Keratinocyte (primary cell): ENCODE data around the gene MC3R. TPM values are rescaled to one million over a fixed set of nuclear protein-coding genes. Genes with fewer than 3 reads are reported as not detected.

Source experiments
- DNase-seq: peaks from one replicate; pipeline ENCODE4 v3.0.0-alpha.2; 2011; ENCODE audit warnings: low read depth, missing footprints, low spot score
- FAIRE-seq: peaks from 2 replicates; lab custom pipeline; 2011; peaks lifted over from hg19 to GRCh38; lab: Jason Lieb, UNC
- H2AFZ ChIP-seq: 2 replicates; pipeline ENCODE4 v1.6.0; 2012; ENCODE audit warnings: low read length, control low read depth, inconsistent platforms; ENCODE audit not compliant: control insufficient read depth
- H3K27ac ChIP-seq: 2 replicates; pipeline ENCODE4 v1.5.1; 2011; ENCODE audit warnings: low read length; ENCODE audit not compliant: control insufficient read depth, insufficient read depth
- H3K27me3 ChIP-seq: 3 replicates; pipeline ENCODE4 v1.6.0; 2011; ENCODE audit warnings: low read length; ENCODE audit not compliant: control insufficient read depth, insufficient read depth; ENCODE audit errors: extremely low read depth
- H3K36me3 ChIP-seq, 2 experiments: 2 replicates in 1 of 2; 3 replicates in 1 of 2; pipeline ENCODE4 v1.5.1; 2011; ENCODE audit warnings: low read length in 2 of 2, mild to moderate bottlenecking in 1 of 2; ENCODE audit not compliant: control insufficient read depth in 2 of 2, insufficient read depth in 2 of 2; ENCODE audit errors: extremely low read depth in 1 of 2
- H3K4me1 ChIP-seq: 3 replicates; pipeline ENCODE4 v1.5.1; 2011; ENCODE audit warnings: low read length; ENCODE audit not compliant: control insufficient read depth, insufficient read depth; ENCODE audit errors: extremely low read depth
- H3K4me2 ChIP-seq: 3 replicates; pipeline ENCODE4 v1.6.0; 2011; ENCODE audit warnings: low read depth, low read length; ENCODE audit not compliant: control insufficient read depth, insufficient read depth; ENCODE audit errors: extremely low read depth
- H3K4me3 ChIP-seq, 3 experiments: fragments of 200-600 bp in 1 of 3; sonication (generic) in 1 of 3; 2 replicates in 2 of 3; 3 replicates in 1 of 3; pipeline ENCODE4 v1.5.1; 2011 to 2016; ENCODE audit warnings: low read length in 3 of 3, mild to moderate bottlenecking in 3 of 3, control low read depth in 2 of 3, inconsistent platforms in 1 of 3, low read depth in 1 of 3, mixed read lengths in 1 of 3, mixed run types in 1 of 3, moderate library complexity in 1 of 3; ENCODE audit not compliant: control insufficient read depth in 2 of 3, insufficient read depth in 2 of 3; ENCODE audit errors: extremely low read depth in 1 of 3
- H3K79me2 ChIP-seq: 2 replicates; pipeline ENCODE4 v1.6.0; 2012; ENCODE audit warnings: low read length; ENCODE audit not compliant: control insufficient read depth, insufficient read depth
- H3K9ac ChIP-seq: 3 replicates; pipeline ENCODE4 v1.6.0; 2011; ENCODE audit warnings: low read length; ENCODE audit not compliant: control insufficient read depth, insufficient read depth; ENCODE audit errors: extremely low read depth
- H3K9me1 ChIP-seq: 3 replicates; pipeline ENCODE4 v1.6.0; 2011; ENCODE audit warnings: low read length; ENCODE audit not compliant: control insufficient read depth, insufficient read depth; ENCODE audit errors: extremely low read depth
- H3K9me3 ChIP-seq: 2 replicates; pipeline ENCODE4 v1.5.1; 2012; ENCODE audit warnings: low read depth, low read length; ENCODE audit not compliant: control insufficient read depth
- H4K20me1 ChIP-seq: 3 replicates; pipeline ENCODE4 v1.6.0; 2011; ENCODE audit warnings: low read length; ENCODE audit not compliant: control insufficient read depth, insufficient read depth; ENCODE audit errors: extremely low read depth
- CTCF ChIP-seq, 3 experiments: IDR thresholded peaks in 1 of 3; conservative IDR thresholded peaks in 1 of 3; optimal IDR thresholded peaks in 1 of 3; 2 replicates in 2 of 3; 3 replicates in 1 of 3; pipeline versions ENCODE3 to v1.5.1; 2011; ENCODE audit warnings: low read length in 3 of 3, mild to moderate bottlenecking in 3 of 3, moderate library complexity in 2 of 3, control low read depth in 1 of 3, inconsistent platforms in 1 of 3; ENCODE audit not compliant: insufficient read depth in 2 of 3; ENCODE audit errors: extremely low read depth in 1 of 3
- EZH2 ChIP-seq: IDR thresholded peaks from one replicate; pipeline ENCODE4 v1.6.1; 2012; ENCODE audit warnings: inconsistent platforms, mild to moderate bottlenecking, low read length, moderate library complexity
- dilution Hi-C: fragments of 300-500 bp; cut with MboI; formaldehyde crosslinking; loops from one replicate; pipeline ENCODE4 v1.7.0; 2020; ENCODE audit warnings: low sequenced_read_pairs; ENCODE audit not compliant: extremely low pct_ligation_motif_present
- polyA plus RNA-seq, 5 experiments: library from polyadenylated mRNA; depleted of rRNA in 3 of 5; stranded (reverse) in 3 of 5; stranded (forward) in 1 of 5; unstranded in 1 of 5; fragments of >200 nt; gene quantifications; 1 replicate in 1 of 5; 2 replicates in 3 of 5; 3 replicates in 1 of 5; pipeline versions ENCODE4 v1.2.1 to v1.2.3, GENCODE V29; 2011 to 2012; ENCODE audit warnings: missing spikeins in 2 of 5, low read depth in 1 of 5, low replicate concordance in 1 of 5

Gene MC3R
- polyA plus RNA-seq, 1 donor (not counting 4 experiments of a cell fraction or from before 2014, with no cell fraction given): not detected

DNA sequence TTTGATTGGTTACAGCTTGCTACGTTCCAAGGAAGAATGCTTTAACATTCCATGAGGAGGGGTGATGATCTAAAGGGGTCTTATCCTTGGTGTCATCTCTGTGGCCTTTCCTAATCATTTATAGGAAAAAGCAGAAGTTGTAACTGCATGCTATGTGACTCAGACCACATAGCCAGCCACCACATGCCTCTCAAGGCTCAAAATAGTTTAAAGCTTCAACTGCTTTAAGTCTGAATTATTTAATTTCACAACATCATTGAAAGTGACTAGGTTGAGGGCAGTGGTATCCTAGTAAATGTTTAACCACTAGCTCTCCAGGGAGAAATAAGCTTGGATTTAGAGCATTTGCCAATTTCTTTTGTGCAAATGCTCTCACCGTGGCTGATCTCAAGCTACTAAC is 29.7 kb downstream of the MC3R start:
- dilution Hi-C loops: no loop called here
- no peak overlapping the region for H3K27ac ChIP-seq
- TF ChIP-seq CTCF (optimal IDR thresholded peaks at IDR 0.05 in 1 of 3, IDR thresholded peaks at IDR 0.05 in 1 of 3, conservative IDR thresholded peaks at IDR 0.05 in 1 of 3; ENCODE audit: extremely low read depth in 1 of 3, insufficient read depth in 2 of 3, low read length in 3 of 3): no peak
- no peak for TF ChIP-seq EZH2
- H4K20me1 ChIP-seq: no peaks in the 10 kb centered on the region
- H3K4me1 ChIP-seq: no peaks in the 10 kb centered on the region
- no peak overlapping the region for H3K9ac ChIP-seq
- H2AFZ ChIP-seq: no peak overlapping the region
- H3K9me3 ChIP-seq: no peaks in the 10 kb centered on the region
- DNase-seq (no peak), FAIRE-seq (no peak)
- no peak overlapping the region for H3K4me3 ChIP-seq
- H3K9me1 ChIP-seq: no peaks in the 10 kb centered on the region
- no peaks in the 10 kb centered on the region for H3K27me3 ChIP-seq
- no peaks in the 10 kb centered on the region for H3K79me2 ChIP-seq
- H3K4me2 ChIP-seq: no peak overlapping the region
- no peaks in the 10 kb centered on the region for H3K36me3 ChIP-seq

GRCh38 chr20:56285496-56285895 is 37.0 kb downstream of the MC3R start:
- no peak for DNase-seq

More at GRCh38 chr20:56285496-56285895, 37.0 kb downstream of the MC3R start:
- Histone ChIP-seq H3K9ac (no peak overlapping the region), H3K4me3 (no peak overlapping the region), H3K36me3 (no peaks in the 10 kb centered on the region), H4K20me1 (no peaks in the 10 kb centered on the region), H2AFZ (no peak overlapping the region), H3K4me2 (no peak overlapping the region), H3K9me1 (no peaks in the 10 kb centered on the region), H3K4me1 (no peaks in the 10 kb centered on the region), H3K9me3 (no peaks in the 10 kb centered on the region), H3K27me3 (no peaks in the 10 kb centered on the region), H3K27ac (no peak overlapping the region), H3K79me2 (no peaks in the 10 kb centered on the region)
- TF ChIP-seq EZH2 (no peak), CTCF (optimal IDR thresholded peaks at IDR 0.05 in 1 of 3, IDR thresholded peaks at IDR 0.05 in 1 of 3, conservative IDR thresholded peaks at IDR 0.05 in 1 of 3; ENCODE audit: extremely low read depth in 1 of 3, insufficient read depth in 2 of 3, low read length in 3 of 3) (no peak)
- dilution Hi-C loops: no loop called here
- no peak for FAIRE-seq
